PFSK-1 (cell line): Measurements from ENCODE around the gene GGA3.

Experiments
- FOXP2 ChIP-seq: optimal IDR thresholded peaks from 2 replicates; pipeline ENCODE3; 2011; ENCODE audit warnings: borderline replicate concordance, control low read depth, inconsistent platforms; ENCODE audit not compliant: insufficient read depth; ENCODE audit errors: extremely low read length, extremely low read depth
- POLR2AphosphoS5 ChIP-seq: IDR thresholded peaks from 2 replicates; pipeline ENCODE4 v1.6.1; 2012; ENCODE audit warnings: low read depth, mild to moderate bottlenecking, control low read depth, low read length, moderate library complexity
- REST ChIP-seq, 2 experiments: IDR thresholded peaks; 2 replicates each; pipeline versions ENCODE4 v1.6.1 to v1.8.0; 2011 to 2012; ENCODE audit warnings: low read depth in 2 of 2, low read length in 2 of 2, control low read depth in 1 of 2, inconsistent platforms in 1 of 2, mild to moderate bottlenecking in 1 of 2, moderate library complexity in 1 of 2; ENCODE audit not compliant: insufficient read depth in 1 of 2
- SIN3A ChIP-seq: IDR thresholded peaks from 2 replicates; pipeline ENCODE4 v1.6.1; 2012; ENCODE audit warnings: mild to moderate bottlenecking, low read length, moderate library complexity, borderline replicate concordance; ENCODE audit not compliant: insufficient read depth
- TAF1 ChIP-seq: IDR thresholded peaks from 2 replicates; pipeline ENCODE4 v1.6.1; 2012; ENCODE audit warnings: low read length, control low read depth, borderline replicate concordance; ENCODE audit not compliant: insufficient read depth

The GGA3 gene

GRCh38 chr17:75227729-75228128 is 33.7 kb downstream of the GGA3 start:
- TF ChIP-seq SIN3A (no peak), REST (IDR thresholded peaks at IDR 0.05; ENCODE audit: insufficient read depth in 1 of 2, low read depth in 2 of 2, low read length in 2 of 2) (no peak), FOXP2 (no peak), POLR2AphosphoS5 (no peak), TAF1 (no peak)

- TF ChIP-seq POLR2AphosphoS5, result no peak
Observed at GRCh38 chr17:75225016-75225415, 36.4 kb downstream of the GGA3 start.

GRCh38 chr17:75219815-75220214 is 41.6 kb downstream of the GGA3 start:
- TF ChIP-seq TAF1 (no peak), FOXP2 (no peak), SIN3A (no peak), POLR2AphosphoS5 (no peak), REST (IDR thresholded peaks at IDR 0.05; ENCODE audit: insufficient read depth in 1 of 2, low read depth in 2 of 2, low read length in 2 of 2) (no peak)

- TF ChIP-seq POLR2AphosphoS5, result no peak
- no peak for TF ChIP-seq REST (IDR thresholded peaks at IDR 0.05; ENCODE audit: insufficient read depth in 1 of 2, low read depth in 2 of 2, low read length in 2 of 2)
- no peak for TF ChIP-seq TAF1
- TF ChIP-seq FOXP2, result no peak
- no peak for TF ChIP-seq SIN3A
Observed at GRCh38 chr17:75218131-75218530, 43.3 kb downstream of the GGA3 start.

GRCh38 chr17:75209061-75209460 is 52.3 kb downstream of the GGA3 start:
- TF ChIP-seq SIN3A, result no peak

- TF ChIP-seq TAF1 (no peak), POLR2AphosphoS5 (no peak), SIN3A (no peak), FOXP2 (no peak), REST (IDR thresholded peaks at IDR 0.05; ENCODE audit: insufficient read depth in 1 of 2, low read depth in 2 of 2, low read length in 2 of 2) (no peak)
Observed at GRCh38 chr17:75208161-75208560, 53.2 kb downstream of the GGA3 start.
